A549 (cell line): Measurements from ENCODE around the gene FOXJ3. TPM values are rescaled to one million over a fixed set of nuclear protein-coding genes. Genes with fewer than 3 reads are reported as not detected.

Source experiments
- ATAC-seq, 2 experiments: fragments of 200-7000 bp in 1 of 2; fragments of >200 bp in 1 of 2; cut with Nextera tagmentation in 1 of 2; cut with Tn5 transposase in 1 of 2; 3 replicates each; pipeline versions ENCODE4 v1.8.0 to v1.9.1; 2018 to 2020; ENCODE audit warnings: mild to moderate bottlenecking in 1 of 2, moderate library complexity in 1 of 2
- CTCF ChIA-PET: fragments of 300-600 bp; sonication (Branson Sonifier 250); formaldehyde crosslinking; extraction: SDS; loops from one replicate; lab custom pipeline; 2021; ENCODE audit warnings: antibody characterized with exemption, inconsistent platforms; lab: Yijun Ruan, JAX
- POLR2A ChIA-PET: fragments of 350-600 bp; formaldehyde crosslinking; extraction: SDS; loops from one replicate; lab custom pipeline; 2021; ENCODE audit warnings: antibody characterized with exemption, inconsistent platforms; lab: Yijun Ruan, JAX
- DNase-seq, 2 experiments: peaks; one replicate each; pipeline versions ENCODE4 v3.0.0 to v3.0.0-alpha.2; 2011 to 2016; ENCODE audit warnings: low read depth in 1 of 2, low spot score in 1 of 2
- FAIRE-seq: peaks from 2 replicates; lab custom pipeline; 2011; peaks lifted over from hg19 to GRCh38; lab: Jason Lieb, UNC
- H3K27ac ChIP-seq, 2 experiments: fragments of >200 bp; sonication (Bioruptor Twin); formaldehyde crosslinking; 3 replicates each; pipeline ENCODE4 v1.5.1; 2016 to 2017
- H3K4me1 ChIP-seq: fragments of >200 bp; sonication (Bioruptor Twin); formaldehyde crosslinking; 3 replicates; pipeline ENCODE4 v1.6.1; 2016
- H3K4me2 ChIP-seq: fragments of >200 bp; sonication (Bioruptor Twin); formaldehyde crosslinking; 3 replicates; pipeline ENCODE4 v1.6.1; 2016
- H3K4me3 ChIP-seq: fragments of >200 bp; sonication (Bioruptor Twin); formaldehyde crosslinking; 3 replicates; pipeline ENCODE4 v1.5.1; 2016
- H3K9me3 ChIP-seq: fragments of >200 bp; sonication (Bioruptor Twin); formaldehyde crosslinking; 3 replicates; pipeline ENCODE4 v1.6.1; 2016
- CEBPB ChIP-seq, 2 experiments: fragments of >200 bp in 1 of 2; sonication (Bioruptor Twin) in 1 of 2; formaldehyde crosslinking in 1 of 2; IDR thresholded peaks; 2 replicates each; pipeline ENCODE4 v1.6.1; 2012 to 2016
- CHD2 ChIP-seq: fragments of 150-350 bp; IDR thresholded peaks from 2 replicates; pipeline ENCODE4 v1.6.1; 2014; ENCODE audit warnings: low read length; ENCODE audit not compliant: partially characterized antibody
- CHD4 ChIP-seq: fragments of 200-600 bp; sonication (generic); IDR thresholded peaks from 2 replicates; pipeline ENCODE4 v1.6.1; 2016; ENCODE audit warnings: antibody characterized with exemption, mild to moderate bottlenecking, borderline replicate concordance
- CTCF ChIP-seq: fragments of >200 bp; sonication (Bioruptor Twin); formaldehyde crosslinking; IDR thresholded peaks from 3 replicates; pipeline ENCODE4 v1.5.1; 2016
- E2F6 ChIP-seq: IDR thresholded peaks from 2 replicates; pipeline ENCODE4 v1.6.1; 2012; ENCODE audit warnings: low read depth, borderline replicate concordance
- EP300 ChIP-seq, 2 experiments: fragments of >200 bp; sonication (Bioruptor Twin); formaldehyde crosslinking; IDR thresholded peaks; 2 replicates in 1 of 2; 3 replicates in 1 of 2; pipeline ENCODE4 v1.6.1; 2016 to 2017
- FOSB ChIP-seq: fragments of 250-450 bp; sonication (Bioruptor Pico); IDR thresholded peaks from 2 replicates; pipeline ENCODE4 v1.5.0; 2020; ENCODE audit warnings: mild to moderate bottlenecking, moderate library complexity
- GATA3 ChIP-seq: IDR thresholded peaks from 2 replicates; pipeline ENCODE4 v1.6.1; 2012; ENCODE audit warnings: borderline replicate concordance
- HMGXB4 ChIP-seq: fragments of 250-450 bp; sonication (Bioruptor Pico); IDR thresholded peaks from 2 replicates; pipeline ENCODE4 v1.5.0; 2021; ENCODE audit warnings: mild to moderate bottlenecking, moderate library complexity, borderline replicate concordance
- HOXA7 ChIP-seq: fragments of 250-450 bp; sonication (Bioruptor Pico); IDR thresholded peaks from 2 replicates; pipeline ENCODE4 v1.5.0; 2020; ENCODE audit warnings: mild to moderate bottlenecking, moderate library complexity
- JUNB ChIP-seq: fragments of >200 bp; sonication (Bioruptor Twin); formaldehyde crosslinking; IDR thresholded peaks from 2 replicates; pipeline ENCODE4 v1.6.1; 2016
- KDM1A ChIP-seq: fragments of 200-600 bp; sonication (generic); IDR thresholded peaks from 2 replicates; pipeline ENCODE4 v1.6.1; 2016; ENCODE audit warnings: low read depth, mild to moderate bottlenecking
- MAFK ChIP-seq: fragments of 450-650 bp; IDR thresholded peaks from 2 replicates; pipeline ENCODE4 v1.6.1; 2014; ENCODE audit not compliant: partially characterized antibody
- MAZ ChIP-seq: fragments of 150-350 bp; IDR thresholded peaks from 2 replicates; pipeline ENCODE4 v1.6.1; 2014; ENCODE audit warnings: antibody characterized with exemption, low read depth, low read length, borderline replicate concordance
- MYC ChIP-seq: IDR thresholded peaks from 2 replicates; pipeline ENCODE4 v1.6.1; 2012; ENCODE audit warnings: mild to moderate bottlenecking, inconsistent platforms, low read length, improper control_type of control experiment, borderline replicate concordance
- NFE2L2 ChIP-seq: fragments of 150-350 bp; conservative IDR thresholded peaks from 2 replicates; pipeline ENCODE4 v1.6.1; 2014; ENCODE audit warnings: low read length
- PHF8 ChIP-seq: fragments of 200-600 bp; sonication (generic); IDR thresholded peaks from 2 replicates; pipeline ENCODE4 v1.6.1; 2016; ENCODE audit warnings: low read depth, mild to moderate bottlenecking, antibody characterized with exemption, moderate library complexity, borderline replicate concordance
- POLR2A ChIP-seq: IDR thresholded peaks from 2 replicates; pipeline ENCODE4 v1.6.1; 2012; ENCODE audit warnings: mild to moderate bottlenecking, low read length
- POLR2AphosphoS2 ChIP-seq: conservative IDR thresholded peaks from 2 replicates; pipeline ENCODE4 v1.6.1; 2012; ENCODE audit warnings: low read length, improper control_type of control experiment, inconsistent platforms
- RAD21 ChIP-seq, 2 experiments: fragments of >200 bp in 1 of 2; sonication (Bioruptor Twin) in 1 of 2; formaldehyde crosslinking in 1 of 2; IDR thresholded peaks in 1 of 2; conservative IDR thresholded peaks in 1 of 2; 2 replicates in 1 of 2; 3 replicates in 1 of 2; pipeline ENCODE4 v1.6.1; 2012 to 2018; ENCODE audit warnings: inconsistent platforms in 1 of 2
- RARB ChIP-seq: fragments of 250-450 bp; sonication (Bioruptor Pico); IDR thresholded peaks from 2 replicates; pipeline ENCODE4 v1.8.0; 2021; ENCODE audit warnings: mild to moderate bottlenecking, moderate library complexity
- SMC3 ChIP-seq: fragments of >200 bp; sonication (Bioruptor Twin); formaldehyde crosslinking; IDR thresholded peaks from 3 replicates; pipeline ENCODE4 v1.6.1; 2018; ENCODE audit warnings: inconsistent platforms
- ZFP36 ChIP-seq: fragments of 450-650 bp; IDR thresholded peaks from 2 replicates; pipeline ENCODE4 v1.6.1; 2014; ENCODE audit warnings: borderline replicate concordance; ENCODE audit not compliant: partially characterized antibody
- WGBS: methylation state at CpG from one replicate; pipeline ENCODE4 v1.1.6; 2017; ENCODE audit errors: missing lambda C conversion rate; 5-methylcytosine and 5-hydroxymethylcytosine counted together
- polyA plus RNA-seq, 4 experiments: library from polyadenylated mRNA; depleted of rRNA in 3 of 4; stranded (reverse); fragments of >200 nt; fragmentation: RNase III in 1 of 4; extraction: RNeasy Plus Mini Kit Qiagen cat#74134 plus additional on column Dnase treatment in 1 of 4; gene quantifications; 2 replicates in 3 of 4; 3 replicates in 1 of 4; pipeline ENCODE4 v1.2.3, GENCODE V29; 2011 to 2017
- TF ChIP-seq, protein P1 (sequence below): IDR thresholded peaks from 2 replicates; pipeline ENCODE4 v1.6.1; 2012

Gene FOXJ3
- polyA plus RNA-seq, 2 of the 4 experiments (the other 2 are of a cell fraction), result 16.8 to 45.0 TPM

- POLR2A ChIA-PET, result no interaction called here
- TF ChIP-seq GATA3 (no peak), RARB (CRISPR knock-in tag) (no peak), HOXA7 (CRISPR knock-in tag) (no peak), MAZ (no peak), KDM1A (no peak), PHF8 (no peak), CHD2 (no peak), CHD4 (no peak), MAFK (no peak), HMGXB4 (CRISPR knock-in tag) (no peak), RAD21 (conservative IDR thresholded peaks at IDR 0.05 in 1 of 2, IDR thresholded peaks at IDR 0.05 in 1 of 2) (no peak), MYC (no peak), SMC3 (no peak), JUNB (no peak), ZFP36 (no peak)
- TF ChIP-seq, protein P1, sequence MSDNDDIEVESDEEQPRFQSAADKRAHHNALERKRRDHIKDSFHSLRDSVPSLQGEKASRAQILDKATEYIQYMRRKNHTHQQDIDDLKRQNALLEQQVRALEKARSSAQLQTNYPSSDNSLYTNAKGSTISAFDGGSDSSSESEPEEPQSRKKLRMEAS, result no peak
- TF ChIP-seq, all 56 proteins: peak for 0
- FAIRE-seq (no peak), ATAC-seq (no peak), DNase-seq (no peak)
- H3K4me1 ChIP-seq, result peaks cover 39% of the 10 kb centered on the region
- no peaks in the 10 kb centered on the region for H3K9me3 ChIP-seq
- CTCF ChIA-PET, result interaction anchor here (0.8 kb wide), 1 partner anchor 184 kb away, joined by 3 read pairs; no protein-coding TSS in a partner anchor
- no peak overlapping the region for H3K4me3 ChIP-seq
- 69% methylated on average over 2 of the region's 2 CpGs for WGBS
- no peak overlapping the region for H3K4me2 ChIP-seq
- H3K27ac ChIP-seq, result no peak overlapping the region
Observed at GRCh38 chr1:42325014-42325402, 10.0 kb downstream of the FOXJ3 start.

DNA sequence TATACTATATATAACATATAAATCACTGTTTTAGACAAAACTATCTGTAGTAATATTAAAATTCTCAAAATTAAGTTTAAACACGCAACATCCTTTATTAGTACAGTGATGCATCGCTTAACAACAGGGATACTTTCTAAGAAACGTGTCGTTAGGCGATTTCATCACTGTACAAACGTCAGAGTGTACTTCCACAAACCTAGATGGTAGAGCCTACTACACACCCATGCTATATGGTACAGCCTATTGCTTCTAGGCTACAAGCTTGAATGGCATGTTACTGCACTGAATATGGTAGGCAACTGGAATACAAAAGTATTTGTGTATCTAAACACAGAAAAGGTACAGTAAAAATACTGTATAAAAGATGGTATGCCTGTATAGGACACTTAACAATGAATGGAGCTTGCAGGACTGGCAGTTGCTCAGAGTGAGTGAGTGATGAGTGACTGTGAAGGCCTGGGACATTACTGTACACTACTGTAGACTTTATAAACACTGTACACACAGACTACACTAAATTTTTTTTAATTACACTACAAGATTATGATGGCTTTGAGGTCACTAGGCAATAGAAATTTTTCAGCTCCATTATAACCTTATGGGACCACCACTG is 10.5 kb downstream of the FOXJ3 start:
- no peak for TF ChIP-seq NFE2L2
- DNase-seq (no peak), ATAC-seq (no peak), FAIRE-seq (no peak)
- no peaks in the 10 kb centered on the region for H3K9me3 ChIP-seq
- H3K4me3 ChIP-seq, result no peak overlapping the region
- ChIA-PET POLR2A (no interaction called here), CTCF (no interaction called here)
- no peak overlapping the region for H3K4me2 ChIP-seq
- peaks cover 44% of the 10 kb centered on the region for H3K4me1 ChIP-seq
- WGBS, result 82% methylated on average over 6 of the region's 6 CpGs
- no peak overlapping the region for H3K27ac ChIP-seq

- no peaks in the 10 kb centered on the region for H3K9me3 ChIP-seq
- FAIRE-seq (no peak), DNase-seq (no peak), ATAC-seq (no peak)
- no peak overlapping the region for H3K4me2 ChIP-seq
- ChIA-PET CTCF (no interaction called here), POLR2A (no interaction called here)
- TF ChIP-seq FOSB (CRISPR knock-in tag) (no peak), RAD21 (conservative IDR thresholded peaks at IDR 0.05 in 1 of 2, IDR thresholded peaks at IDR 0.05 in 1 of 2) (no peak), JUNB (no peak)
- H3K4me1 ChIP-seq, result peaks cover 50% of the 10 kb centered on the region
- no peak overlapping the region for H3K27ac ChIP-seq
- 78% methylated on average over 2 of the region's 2 CpGs for WGBS
- no peak overlapping the region for H3K4me3 ChIP-seq
Observed at GRCh38 chr1:42323551-42323950, 11.5 kb downstream of the FOXJ3 start.

DNA sequence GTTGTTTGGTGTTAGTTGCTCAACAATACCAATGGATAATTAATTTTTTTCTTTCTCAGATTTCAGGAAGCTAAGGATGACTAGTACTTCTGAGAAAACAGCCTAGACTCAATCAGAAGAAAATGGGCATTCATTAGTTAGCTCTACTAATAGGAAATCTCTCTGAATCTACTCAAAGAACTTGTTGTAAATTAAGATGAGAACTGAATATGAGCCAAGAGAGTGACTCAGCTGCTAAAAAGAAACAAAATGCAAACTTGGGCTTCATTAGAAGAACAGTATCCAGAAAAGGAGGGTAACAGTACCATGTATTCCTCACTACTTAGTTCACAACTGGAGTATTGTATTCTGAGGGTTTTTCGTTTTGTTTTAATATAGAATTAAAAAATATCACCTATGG is 12.5 kb downstream of the FOXJ3 start:
- ATAC-seq (no peak), FAIRE-seq (no peak), DNase-seq (no peak)
- 96% methylated on average over 1 of the region's 1 CpG for WGBS
- H3K4me2 ChIP-seq, result no peak overlapping the region
- no peak overlapping the region for H3K27ac ChIP-seq
- ChIA-PET CTCF (no interaction called here), POLR2A (no interaction called here)
- H3K4me3 ChIP-seq, result no peak overlapping the region
- H3K9me3 ChIP-seq, result no peaks in the 10 kb centered on the region
- peaks cover 50% of the 10 kb centered on the region for H3K4me1 ChIP-seq
- TF ChIP-seq MAFK (no peak), POLR2A (no peak), CTCF (no peak), POLR2AphosphoS2 (no peak), CEBPB (IDR thresholded peaks at IDR 0.05) (no peak), RARB (CRISPR knock-in tag) (no peak), E2F6 (no peak), KDM1A (no peak), MYC (no peak), EP300 (IDR thresholded peaks at IDR 0.05) (no peak)
- TF ChIP-seq, protein P1, result no peak
